ENCODE data around the gene PES1. TPM values are rescaled to one million over a fixed set of nuclear protein-coding genes. Genes with fewer than 3 reads are reported as not detected.
"Not testable (repeated sequence)": the region's sequence is repeated elsewhere in the genome, so short reads cannot be mapped to it uniquely, and the experiment has no call there.

The PES1 gene
- polyA plus RNA-seq, 3 donors: 32.2 to 36.6 (median 35.6) TPM

GRCh38 chr22:30596886-30597285 is 5.2 kb upstream of the PES1 start:
- DNase-seq: no peak
- Mint-ChIP-seq H3K27me3 (ENCODE audit: low read depth in 3 of 3) (peaks cover 7 to 13% (median 8%) of the 10 kb centered on the region in 3 donors), H3K9me3 (peaks cover 0 to 6% (median 0%) of the 10 kb centered on the region in 7 donors), H3K4me1 (peaks cover 7% of the 10 kb centered on the region), H3K4me3 (no peak overlapping the region), H3K36me3 (no peaks in the 10 kb centered on the region), H3K27ac (no peak overlapping the region)
- TF ChIP-seq CTCF (IDR thresholded peaks at IDR 0.05): no peak
- no peaks in the 10 kb centered on the region for H4K20me1 ChIP-seq (ENCODE audit: insufficient read depth, low read length)
- H3K9ac ChIP-seq (ENCODE audit: insufficient read depth, low read length, poor library complexity, severe bottlenecking): no peak overlapping the region
- WGBS (ENCODE audit: insufficient coverage): 94% methylated on average over 23 of the region's 29 CpGs
- no peak overlapping the region for H3K27ac ChIP-seq (ENCODE audit: low read depth in 1 of 2, low read length in 2 of 2)
- no peaks in the 10 kb centered on the region for H3K27me3 ChIP-seq (ENCODE audit: control insufficient read depth in 2 of 2, insufficient read depth in 2 of 2, low read length in 2 of 2)
- H3K4me1 ChIP-seq (ENCODE audit: control insufficient read depth in 1 of 2, insufficient read depth in 2 of 2, low read length in 2 of 2): peaks cover 4 to 5% of the 10 kb centered on the region in 2 donors
- H3K4me3 ChIP-seq (replicated peaks in 1 of 3; ENCODE audit: low read depth in 2 of 3, low read length in 3 of 3): no peak overlapping the region
- intact Hi-C loops (cut with micrococcal nuclease): loop anchor here in 1 of 2 donors (10.0 kb wide), 1 partner anchor 152 kb away; no protein-coding TSS in a partner anchor
- H2AFZ ChIP-seq (ENCODE audit: insufficient read depth, low read depth, low read length, poor library complexity, severe bottlenecking): no peak overlapping the region
- no peaks in the 10 kb centered on the region for H3K79me2 ChIP-seq (ENCODE audit: insufficient read depth, low read length)
- H3K9me3 ChIP-seq (replicated peaks in 1 of 2; ENCODE audit: control insufficient read depth in 1 of 2, insufficient read depth in 1 of 2, low read length in 2 of 2): no peaks in the 10 kb centered on the region
- H3K36me3 ChIP-seq (replicated peaks in 1 of 2; ENCODE audit: control insufficient read depth in 1 of 2, insufficient read depth in 2 of 2, low read length in 2 of 2): no peaks in the 10 kb centered on the region
- no peak overlapping the region for H3K4me2 ChIP-seq (replicated peaks; ENCODE audit: extremely low read depth, low read length, poor library complexity, severe bottlenecking)

- intact Hi-C loops (cut with micrococcal nuclease): loop anchor here in 1 of 2 donors (10.0 kb wide), 1 partner anchor 151 kb away; no protein-coding TSS in a partner anchor
- Histone ChIP-seq H3K27ac (ENCODE audit: low read depth in 1 of 2, low read length in 2 of 2) (no peak overlapping the region), H2AFZ (ENCODE audit: insufficient read depth, low read depth, low read length, poor library complexity, severe bottlenecking) (no peak overlapping the region), H3K4me2 (replicated peaks; ENCODE audit: extremely low read depth, low read length, poor library complexity, severe bottlenecking) (no peak overlapping the region), H3K27me3 (ENCODE audit: control insufficient read depth in 2 of 2, insufficient read depth in 2 of 2, low read length in 2 of 2) (no peaks in the 10 kb centered on the region), H3K4me3 (replicated peaks in 1 of 3; ENCODE audit: low read depth in 2 of 3, low read length in 3 of 3) (no peak overlapping the region), H3K79me2 (ENCODE audit: insufficient read depth, low read length) (peaks cover 5% of the 10 kb centered on the region), H3K9me3 (replicated peaks in 1 of 2; ENCODE audit: control insufficient read depth in 1 of 2, insufficient read depth in 1 of 2, low read length in 2 of 2) (no peaks in the 10 kb centered on the region), H3K36me3 (replicated peaks in 1 of 2; ENCODE audit: control insufficient read depth in 1 of 2, insufficient read depth in 2 of 2, low read length in 2 of 2) (no peaks in the 10 kb centered on the region), H4K20me1 (ENCODE audit: insufficient read depth, low read length) (no peaks in the 10 kb centered on the region), H3K9ac (ENCODE audit: insufficient read depth, low read length, poor library complexity, severe bottlenecking) (no peak overlapping the region), H3K4me1 (ENCODE audit: control insufficient read depth in 1 of 2, insufficient read depth in 2 of 2, low read length in 2 of 2) (peaks cover 5 to 10% of the 10 kb centered on the region in 2 donors)
- TF ChIP-seq CTCF (IDR thresholded peaks at IDR 0.05): no peak
- Mint-ChIP-seq H3K9me3 (peaks cover 0 to 6% (median 0%) of the 10 kb centered on the region in 7 donors), H3K36me3 (no peaks in the 10 kb centered on the region), H3K4me1 (peaks cover 6% of the 10 kb centered on the region), H3K4me3 (no peak overlapping the region), H3K27me3 (ENCODE audit: low read depth in 3 of 3) (peaks cover 7 to 12% (median 8%) of the 10 kb centered on the region in 3 donors), H3K27ac (no peak overlapping the region)
- WGBS (ENCODE audit: insufficient coverage): no CpG with 5 or more reads among the region's 2 CpGs
- DNase-seq: no peak
Observed at GRCh38 chr22:30596199-30596598, 4.5 kb upstream of the PES1 start.

GRCh38 chr22:30592360-30592713 is 627 bp upstream of the PES1 start:
- not testable (repeated sequence) for H3K9ac ChIP-seq (ENCODE audit: insufficient read depth, low read length, poor library complexity, severe bottlenecking); H3K9me3 Mint-ChIP-seq; H3K9me3 ChIP-seq (replicated peaks in 1 of 2; ENCODE audit: control insufficient read depth in 1 of 2, insufficient read depth in 1 of 2, low read length in 2 of 2); DNase-seq; H3K4me3 Mint-ChIP-seq; H3K27me3 ChIP-seq (ENCODE audit: control insufficient read depth in 2 of 2, insufficient read depth in 2 of 2, low read length in 2 of 2); H3K27ac ChIP-seq (ENCODE audit: low read depth in 1 of 2, low read length in 2 of 2); H2AFZ ChIP-seq (ENCODE audit: insufficient read depth, low read depth, low read length, poor library complexity, severe bottlenecking); H3K27me3 Mint-ChIP-seq (ENCODE audit: low read depth in 3 of 3); H3K4me1 Mint-ChIP-seq; H3K27ac Mint-ChIP-seq; H4K20me1 ChIP-seq (ENCODE audit: insufficient read depth, low read length)
- peak overlapping the region; percentile 85 for H3K4me2 ChIP-seq (replicated peaks; ENCODE audit: extremely low read depth, low read length, poor library complexity, severe bottlenecking)
- intact Hi-C loops (cut with micrococcal nuclease): loop anchor here (1.0 to 10.0 kb wide), 3 partner anchors 15 to 148 kb away; partner anchors contain the start of genes DUSP18 (in 1 of the 2) and TCN2 (in 1 of the 2)
- peaks cover 11 to 20% of the 10 kb centered on the region in 2 donors for H3K4me1 ChIP-seq (ENCODE audit: control insufficient read depth in 1 of 2, insufficient read depth in 2 of 2, low read length in 2 of 2)
- H3K36me3 ChIP-seq (replicated peaks in 1 of 2; ENCODE audit: control insufficient read depth in 1 of 2, insufficient read depth in 2 of 2, low read length in 2 of 2): peaks cover 22 to 24% of the 10 kb centered on the region in 2 donors
- WGBS (ENCODE audit: insufficient coverage): 43% methylated on average over 18 of the region's 18 CpGs
- H3K79me2 ChIP-seq (ENCODE audit: insufficient read depth, low read length): peaks cover 28% of the 10 kb centered on the region
- peaks cover 21 to 25% of the 10 kb centered on the region in 2 donors for H3K36me3 Mint-ChIP-seq
- H3K4me3 ChIP-seq (replicated peaks in 1 of 3; ENCODE audit: low read depth in 2 of 3, low read length in 3 of 3): peak overlapping the region in 1 of 3 experiments; percentile 85
